Upper lobe of left lung (tissue), 6 donors: ENCODE data around the gene PSAT1. TPM values are rescaled to one million over a fixed set of nuclear protein-coding genes. Genes with fewer than 3 reads are reported as not detected.

Experiments
- ATAC-seq, 2 donors: fragments of 200-7000 bp; cut with Tn5 transposase; one replicate each; pipeline ENCODE4 v1.9.1; 2022; ENCODE audit warnings: mild to moderate bottlenecking in 2 of 2, moderate library complexity in 2 of 2; ENCODE audit not compliant: low FRiP score in 2 of 2
- DNase-seq, 2 donors: peaks; one replicate each; pipeline ENCODE4 v3.0.0-alpha.2; 2019 to 2020
- H3K27ac ChIP-seq, 4 donors: fragments of 200-600 bp; sonication (generic); one replicate each; pipeline ENCODE4 v1.5.1; 2016 to 2019
- H3K27me3 ChIP-seq, 4 donors: fragments of 200-600 bp; sonication (generic); one replicate each; pipeline ENCODE4 v1.5.1; 2017 to 2019
- H3K36me3 ChIP-seq, 4 donors: fragments of 200-600 bp; sonication (generic); one replicate each; pipeline ENCODE4 v1.5.1; 2016 to 2019
- H3K4me1 ChIP-seq, 4 donors: fragments of 200-600 bp; sonication (generic); one replicate each; pipeline ENCODE4 v1.5.1; 2018 to 2019
- H3K4me3 ChIP-seq, 4 donors: fragments of 200-600 bp; sonication (generic); one replicate each; pipeline ENCODE4 v1.5.1; 2017 to 2019; ENCODE audit warnings: mild to moderate bottlenecking in 2 of 4, moderate library complexity in 1 of 4
- H3K9me3 ChIP-seq, 4 donors: fragments of 200-600 bp; sonication (generic); one replicate each; pipeline ENCODE4 v1.5.1; 2018 to 2019
- CTCF ChIP-seq, 6 experiments: fragments of 450-650 bp in 4 of 6; fragments of 200-600 bp in 2 of 6; sonication (generic) in 2 of 6; IDR thresholded peaks; one replicate each; pipeline ENCODE4 v1.5.1; 2016 to 2019; ENCODE audit warnings: antibody characterized with exemption in 6 of 6
- EP300 ChIP-seq, 4 donors: sonication (generic); formaldehyde crosslinking; IDR thresholded peaks; one replicate each; pipeline ENCODE4 v1.5.1; 2017; ENCODE audit warnings: antibody characterized with exemption in 4 of 4, control low read depth in 2 of 4
- POLR2A ChIP-seq, 4 donors: fragments of 450-650 bp; IDR thresholded peaks; one replicate each; pipeline ENCODE4 v1.5.1; 2016 to 2017; ENCODE audit warnings: antibody characterized with exemption in 4 of 4, mild to moderate bottlenecking in 2 of 4
- POLR2AphosphoS5 ChIP-seq, 2 donors: sonication (generic); formaldehyde crosslinking; IDR thresholded peaks; one replicate each; pipeline ENCODE4 v1.5.1; 2017; ENCODE audit warnings: antibody characterized with exemption in 2 of 2
- WGBS, 2 donors: methylation state at CpG; one replicate each; pipeline ENCODE4 v1.1.5; 2017 to 2018; 5-methylcytosine and 5-hydroxymethylcytosine counted together
- total RNA-seq, 6 donors: library from RNA; depleted of rRNA in 4 of 6; stranded (reverse); fragments of >200 nt in 4 of 6; gene quantifications; one replicate each; pipeline versions ENCODE4 v1.1.0 to v1.2.1, GENCODE V29; 2016 to 2021
- donor health status: DM: no; HTN: no; CAD: no; lungs with moderate emphysema.
- donor health status: DM: no; HTN: yes; CAD: no; lungs with severe emphysema.

The PSAT1 gene
- total RNA-seq, 6 donors from 2014 or later: 1.8 to 14.6 (median 6.4) TPM; not detected in 1

GRCh38 chr9:78326564-78326963, 29.6 kb downstream of the PSAT1 start:
- ATAC-seq (no peak), DNase-seq (no peak)
- Histone ChIP-seq H3K27me3 (no peaks in the 10 kb centered on the region), H3K4me1 (no peaks in the 10 kb centered on the region), H3K36me3 (no peaks in the 10 kb centered on the region), H3K27ac (no peak overlapping the region), H3K9me3 (no peaks in the 10 kb centered on the region), H3K4me3 (no peak overlapping the region)
- 90 to 94% methylated on average over 2 of the region's 2 CpGs for WGBS, 2 donors
- no peak for TF ChIP-seq CTCF (IDR thresholded peaks at IDR 0.05)
- TF ChIP-seq POLR2AphosphoS5 (IDR thresholded peaks at IDR 0.05): no peak
- no peak for TF ChIP-seq POLR2A (IDR thresholded peaks at IDR 0.05)
- no peak for TF ChIP-seq EP300 (IDR thresholded peaks at IDR 0.05)

- TF ChIP-seq EP300 (IDR thresholded peaks at IDR 0.05) (no peak), POLR2AphosphoS5 (IDR thresholded peaks at IDR 0.05) (no peak), POLR2A (IDR thresholded peaks at IDR 0.05) (no peak), CTCF (IDR thresholded peaks at IDR 0.05) (no peak)
- DNase-seq (no peak), ATAC-seq (no peak)
- no peaks in the 10 kb centered on the region for H3K27me3 ChIP-seq
- H3K27ac ChIP-seq: no peak overlapping the region
- 85 to 91% methylated on average over 3 of the region's 3 CpGs for WGBS, 2 donors
- H3K4me3 ChIP-seq: no peak overlapping the region
- no peaks in the 10 kb centered on the region for H3K4me1 ChIP-seq
- H3K9me3 ChIP-seq: no peaks in the 10 kb centered on the region
- H3K36me3 ChIP-seq: no peaks in the 10 kb centered on the region
These were observed 35.5 kb downstream of the PSAT1 start for GRCh38 chr9:78332381-78332780.

GRCh38 chr9:78348848-78349247, 51.9 kb downstream of the PSAT1 start:
- WGBS, 2 donors: 90 to 100% methylated on average over 1 of the region's 1 CpG
- Histone ChIP-seq H3K36me3 (no peaks in the 10 kb centered on the region), H3K4me3 (no peak overlapping the region), H3K27me3 (no peaks in the 10 kb centered on the region), H3K27ac (no peak overlapping the region), H3K9me3 (no peaks in the 10 kb centered on the region), H3K4me1 (no peaks in the 10 kb centered on the region)
- TF ChIP-seq CTCF (IDR thresholded peaks at IDR 0.05): no peak
- no peak for TF ChIP-seq EP300 (IDR thresholded peaks at IDR 0.05)
- no peak for TF ChIP-seq POLR2AphosphoS5 (IDR thresholded peaks at IDR 0.05)
- no peak for TF ChIP-seq POLR2A (IDR thresholded peaks at IDR 0.05)
- DNase-seq (no peak), ATAC-seq (no peak)

GRCh38 chr9:78351816-78352215, 54.9 kb downstream of the PSAT1 start:
- H3K36me3 ChIP-seq: no peaks in the 10 kb centered on the region
- DNase-seq: no peak
- H3K27ac ChIP-seq: no peak overlapping the region
- H3K4me1 ChIP-seq: no peaks in the 10 kb centered on the region
- no peaks in the 10 kb centered on the region for H3K27me3 ChIP-seq
- no peak for ATAC-seq
- WGBS, 2 donors: 63 to 73% methylated on average over 2 of the region's 2 CpGs
- H3K4me3 ChIP-seq: no peak overlapping the region
- H3K9me3 ChIP-seq: no peaks in the 10 kb centered on the region
- TF ChIP-seq POLR2A (IDR thresholded peaks at IDR 0.05): no peak
- TF ChIP-seq CTCF (IDR thresholded peaks at IDR 0.05): no peak
- no peak for TF ChIP-seq EP300 (IDR thresholded peaks at IDR 0.05)
- no peak for TF ChIP-seq POLR2AphosphoS5 (IDR thresholded peaks at IDR 0.05)

- TF ChIP-seq POLR2AphosphoS5 (IDR thresholded peaks at IDR 0.05) (no peak), CTCF (IDR thresholded peaks at IDR 0.05) (no peak), EP300 (IDR thresholded peaks at IDR 0.05) (no peak), POLR2A (IDR thresholded peaks at IDR 0.05) (no peak)
- Histone ChIP-seq H3K4me1 (no peaks in the 10 kb centered on the region), H3K27me3 (no peaks in the 10 kb centered on the region), H3K4me3 (no peak overlapping the region), H3K9me3 (no peaks in the 10 kb centered on the region), H3K27ac (no peak overlapping the region), H3K36me3 (no peaks in the 10 kb centered on the region)
- DNase-seq: no peak
- no peak for ATAC-seq
These were observed 57.5 kb downstream of the PSAT1 start for GRCh38 chr9:78354324-78354973.
